GM12873 (cell line): ENCODE measurements around the gene SAMD3.

ENCODE experiments used
- CTCF ChIP-seq: IDR thresholded peaks from 2 replicates; pipeline ENCODE4 v1.5.1; 2012; ENCODE audit warnings: low read depth, mild to moderate bottlenecking, moderate library complexity, low read length, control low read depth; ENCODE audit not compliant: insufficient read depth; ENCODE audit errors: missing control alignments

The SAMD3 gene

DNA sequence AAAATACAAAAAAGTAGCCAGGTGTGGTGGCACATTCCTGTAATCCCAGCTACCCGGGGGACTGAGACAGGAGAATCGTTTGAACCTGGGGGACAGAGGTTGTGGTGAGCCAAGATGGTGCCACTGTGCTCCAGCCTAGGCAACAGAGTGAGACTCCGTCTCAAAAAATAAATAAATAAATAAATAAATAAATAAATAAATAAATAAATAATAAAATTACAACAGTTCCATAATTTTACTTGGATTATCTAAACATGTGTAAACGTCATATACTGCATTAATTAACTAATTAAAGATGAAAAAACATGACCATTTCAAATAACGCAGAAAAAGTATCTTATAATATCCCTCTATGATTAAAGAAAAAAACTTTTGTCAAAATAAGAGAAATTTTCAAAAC lies 65.8 kb downstream of the SAMD3 start:
- no peak for TF ChIP-seq CTCF

DNA sequence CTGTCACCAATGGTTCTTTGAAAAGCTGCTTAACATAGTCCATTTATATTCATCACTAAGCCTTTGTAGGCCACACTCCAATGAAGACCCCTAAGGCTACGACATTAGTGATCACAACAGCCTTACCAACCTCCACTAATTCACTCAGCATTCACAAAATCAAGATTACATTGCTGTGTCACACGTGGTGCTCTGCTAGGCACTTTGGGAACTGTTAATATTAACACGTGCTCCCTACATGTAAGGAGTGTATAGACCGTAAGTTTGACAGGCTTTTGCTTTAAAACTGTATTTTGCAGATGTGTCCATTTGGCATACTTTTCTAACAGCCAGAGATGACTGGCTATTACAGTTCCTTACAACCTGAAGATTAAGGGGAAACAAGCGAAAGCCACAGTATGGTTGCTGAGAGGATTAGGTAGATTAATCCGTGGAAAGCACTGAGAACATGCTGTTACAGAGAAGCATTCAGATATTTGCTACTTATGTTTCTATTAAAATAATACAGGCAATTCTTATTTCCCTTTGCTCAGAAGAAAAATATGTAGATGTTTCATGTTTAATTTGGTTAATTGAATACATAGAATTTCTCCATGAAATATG lies 69.7 kb downstream of the SAMD3 start:
- TF ChIP-seq CTCF = no peak

DNA sequence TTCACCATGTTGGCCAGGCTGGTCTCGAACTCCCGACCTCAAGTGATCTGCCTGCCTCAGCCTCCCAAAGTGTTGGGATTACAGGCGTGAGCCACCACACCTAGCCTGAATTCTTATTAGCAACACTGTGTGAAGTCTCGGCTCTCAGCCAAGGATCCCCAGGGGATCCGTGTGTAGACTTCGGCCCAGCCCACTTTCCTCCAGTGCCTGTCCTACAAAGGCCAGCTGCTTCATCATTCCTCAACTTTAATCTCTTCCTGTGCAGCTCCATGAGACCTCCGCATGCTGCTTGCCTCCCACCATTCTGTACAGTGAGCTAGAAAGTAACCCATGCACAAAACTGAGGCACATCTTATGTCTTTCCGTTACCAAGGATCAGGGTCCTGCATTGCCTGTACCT lies 71.8 kb downstream of the SAMD3 start:
- TF ChIP-seq CTCF = no peak

GRCh38 chr6:130148181-130148580 lies 74.6 kb downstream of the SAMD3 start:
- TF ChIP-seq CTCF = peak; percentile 16

GRCh38 chr6:130147111-130147510 lies 75.6 kb downstream of the SAMD3 start:
- TF ChIP-seq CTCF = no peak

DNA sequence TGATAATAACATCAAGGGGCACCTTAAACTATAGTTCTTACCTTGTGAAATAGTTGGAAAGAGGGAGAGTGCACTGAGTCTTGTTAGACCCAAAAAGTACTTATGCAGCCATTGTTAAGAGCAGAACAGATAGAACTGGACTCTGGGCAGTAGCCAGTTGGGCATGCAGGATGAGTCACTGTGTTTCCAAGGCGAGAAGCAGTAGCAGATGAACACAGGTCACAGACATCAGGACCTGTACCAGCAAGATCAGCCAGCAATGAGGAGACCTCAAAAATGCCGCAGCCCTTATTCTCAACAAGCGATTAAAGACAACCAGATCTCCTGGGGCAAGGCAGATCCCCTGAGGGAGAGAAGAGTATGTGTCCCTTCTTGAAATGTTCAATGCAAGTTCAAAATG lies 79.0 kb downstream of the SAMD3 start:
- no peak for TF ChIP-seq CTCF

DNA sequence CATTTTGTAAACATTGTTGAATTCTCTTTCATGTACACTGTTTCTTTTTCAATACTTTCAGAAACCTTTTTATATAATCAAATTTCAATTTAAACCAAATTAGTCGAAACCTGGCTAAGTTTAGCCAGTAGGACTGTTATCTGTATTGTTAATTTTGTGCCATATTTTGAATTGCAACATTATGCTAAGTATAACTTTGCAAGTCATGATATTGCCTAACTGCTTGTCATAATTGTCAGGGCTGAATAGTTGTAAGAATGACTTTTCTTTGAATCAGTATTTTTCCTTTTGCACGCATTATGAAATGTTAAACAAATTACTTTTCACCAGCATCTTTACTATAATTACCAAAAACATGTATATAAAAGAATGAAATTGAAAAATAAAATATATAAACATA lies 82.7 kb downstream of the SAMD3 start:
- TF ChIP-seq CTCF = no peak
